ENCODE data around the gene TRNP1.

DNA sequence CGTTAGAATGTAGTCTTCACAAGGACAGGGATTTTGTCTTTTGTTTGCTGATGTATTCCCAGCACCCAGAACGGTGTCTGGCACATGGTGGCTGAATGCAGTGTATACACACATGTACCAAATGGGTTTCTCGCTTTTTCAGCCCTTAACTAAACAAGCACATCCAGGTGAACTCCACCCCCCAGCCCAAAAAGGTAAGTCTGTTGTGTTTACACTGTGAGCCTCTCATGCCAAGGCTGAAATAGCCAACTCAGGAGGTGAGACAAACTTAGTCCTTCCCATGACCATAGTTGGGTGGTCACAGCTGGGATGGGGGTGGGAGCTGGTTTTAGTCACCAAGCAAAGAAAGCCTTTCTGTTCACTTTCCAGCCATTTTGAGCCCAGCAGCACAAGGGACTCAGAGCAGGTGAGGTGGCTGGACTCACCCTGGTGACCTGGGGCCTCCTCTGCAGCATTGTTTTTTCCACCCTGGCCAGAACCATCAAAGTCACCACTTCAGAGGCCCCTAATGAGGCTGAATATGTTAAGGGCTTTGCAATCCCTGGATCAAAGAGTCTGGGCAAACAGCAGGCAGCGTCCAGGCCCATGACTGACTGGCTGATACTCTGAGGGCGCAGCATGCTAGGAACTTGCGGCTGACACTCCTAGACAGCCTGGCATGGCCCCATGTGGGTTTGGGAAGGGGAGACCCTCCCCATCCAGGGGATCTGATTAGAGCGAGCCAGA is 10.4 kb downstream of the TRNP1 start:
- TF ChIP-seq POLR2AphosphoS5 (IDR thresholded peaks at IDR 0.05; ENCODE audit: low read length), result no peak
- no peak for TF ChIP-seq POU2F2 (IDR thresholded peaks at IDR 0.05; ENCODE audit: borderline replicate concordance, low read depth, low read length)

Measured in GM12878 (cell line).